Amniotic epithelial cell (primary cell): ENCODE data around the gene RGCC.

Experiments
- DNase-seq: peaks from one replicate; pipeline ENCODE4 v3.0.0-alpha.2; 2010; ENCODE audit warnings: low read depth

RGCC gene

GRCh38 chr13:41515491-41516139 lies 58.3 kb downstream of the RGCC start:
- DNase-seq = no peak

- no peak for DNase-seq
These were observed 58.8 kb downstream of the RGCC start for GRCh38 chr13:41516166-41516565.

- DNase-seq = no peak
These were observed 59.4 kb downstream of the RGCC start for GRCh38 chr13:41516760-41517159.

DNA sequence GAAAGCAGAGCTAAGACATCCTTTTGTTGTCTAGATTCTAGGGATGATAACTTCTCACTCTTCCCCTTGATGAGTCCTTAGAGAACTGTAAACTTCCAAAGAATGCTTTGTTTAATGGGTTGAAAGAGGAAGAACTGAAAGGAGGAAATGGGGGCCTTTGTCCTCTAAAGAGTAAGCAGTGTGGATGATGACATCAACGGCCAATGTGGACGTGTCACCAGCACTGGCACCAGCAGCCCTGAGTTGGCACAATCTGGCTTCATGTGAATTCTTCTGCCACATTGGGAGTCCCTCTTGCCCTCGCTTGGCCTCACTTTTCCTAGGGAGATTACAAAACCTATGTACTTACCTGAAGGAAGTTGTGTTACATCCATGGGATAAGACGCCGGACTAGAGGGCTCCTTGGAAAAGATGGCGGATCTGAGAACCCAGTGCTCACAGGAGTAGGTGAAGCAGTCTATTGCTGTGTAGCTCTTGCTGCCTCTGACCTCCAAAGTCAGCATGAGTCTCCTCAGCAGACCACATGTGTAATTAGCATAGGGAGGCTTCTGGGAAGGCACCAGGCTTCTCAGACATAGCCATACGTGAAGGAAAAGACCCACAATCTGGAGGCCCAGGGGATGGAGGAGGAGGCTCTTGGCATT lies 62.8 kb downstream of the RGCC start:
- DNase-seq = no peak
